ENCODE measurements around the gene CYB561. TPM values are rescaled to one million over a fixed set of nuclear protein-coding genes. Genes with fewer than 3 reads are reported as not detected.

CYB561 gene
- 16.5 and 48.0 TPM in 2 replicates for total RNA-seq (2011; cell fraction: chromatin; rRNA removed; ENCODE audit: low replicate concordance)
- total RNA-seq (2011; cell fraction: nucleolus; rRNA removed) = 47.9 and 50.5 TPM in 2 replicates
- total RNA-seq (2011; cell fraction: nucleoplasm; rRNA removed) = 29.9 and 34.5 TPM in 2 replicates
- total RNA-seq (2014; rRNA removed) (21.0 and 25.8 TPM in 2 replicates), total RNA-seq (2014; rRNA removed; fragmentation: Illumina TruSeq; extraction: Trizol) (11.9 and 12.8 TPM in 2 replicates), total RNA-seq (2015; rRNA removed; fragmentation: Illumina TruSeq; extraction: Trizol) (15.8 and 17.4 TPM in 2 replicates), total RNA-seq (2021) (26.3 and 30.8 TPM in 2 replicates), polyA plus RNA-seq (2011; rRNA removed) (15.0 and 16.5 TPM in 2 replicates), polyA plus RNA-seq (2014; fragmentation: Illumina TruSeq; extraction: Trizol) (21.6 and 25.2 TPM in 2 replicates), polyA plus RNA-seq (2014; fragmentation: Nextera tagmentation; extraction: Ambion mirVana) (1 to 10 TPM; 4.0 to 4.9 TPM), polyA plus RNA-seq (2014; rRNA removed) (27.9 and 31.3 TPM in 2 replicates), polyA minus RNA-seq (2011; rRNA and poly(A)+ RNA removed) (7.6 and 10.9 TPM in 2 replicates), Bru-seq, nascent RNA (percentile 59 among the genes with signal in this experiment), BruChase-seq, experiment 1, labeled RNA remaining after a 2-hour chase (percentile 57 among the genes with signal in this experiment), BruChase-seq, experiment 2, labeled RNA remaining after a 6-hour chase (percentile 61 among the genes with signal in this experiment)
- 16.0 and 38.6 TPM in 2 replicates for polyA plus RNA-seq (2011; cell fraction: cytosol; rRNA removed)
- polyA plus RNA-seq (2011; cell fraction: nucleus; rRNA removed) = 19.6 and 33.1 TPM in 2 replicates
- 26.4 and 40.7 TPM in 2 replicates for polyA plus RNA-seq (2012)
- polyA minus RNA-seq (2011; cell fraction: cytosol; rRNA and poly(A)+ RNA removed) = 16.5 and 26.0 TPM in 2 replicates
- polyA minus RNA-seq (2011; cell fraction: nucleus; rRNA and poly(A)+ RNA removed) = 15.5 and 21.2 TPM in 2 replicates
- long read RNA-seq, experiment 1, transcript CYB561-201 (6 exons, 3,001 nt) = major isoform, 10 of 74 reads
- long read RNA-seq, experiment 1, transcript CYB561-213 (5 exons, 2,344 nt) = minor isoform, 6 of 74 reads
- long read RNA-seq, experiment 1, partial matches to known transcripts = 0 of 74 reads
- long read RNA-seq, experiment 1, other reads (novel, unspliced or antisense) = 52 of 74 reads
- long read RNA-seq, experiment 2, partial matches to known transcripts = 3 of 39 reads
- long read RNA-seq, experiment 2, other reads (novel, unspliced or antisense) = 23 of 39 reads
- long read RNA-seq, experiment 3, partial matches to known transcripts = 0 of 4 reads
- long read RNA-seq, experiment 3, other reads (novel, unspliced or antisense) = 3 of 4 reads

- ATAC-seq (peak; percentile 91), DNase-seq (ENCODE audit: extremely low read depth in 1 of 4, low spot score in 3 of 4) (peak; percentile 84 to 94 (median 92)), FAIRE-seq (no peak)
- Histone ChIP-seq H3K4me1 (replicated peaks in 1 of 2; ENCODE audit: control insufficient read depth in 2 of 2, insufficient read depth in 2 of 2, low read length in 2 of 2) (peaks cover 42 to 60% of the 10 kb centered on the region in 2 experiments), H2AFZ (ENCODE audit: low read depth, low read length) (peak within 1 kb of the TSS; percentile 88), H3K4me3 (peak within 1 kb of the TSS; percentile 42), H3K9me3 (replicated peaks; ENCODE audit: control insufficient read depth, insufficient read depth, low read depth, low read length) (no peaks in the 10 kb centered on the region), H3K9ac (ENCODE audit: insufficient read depth in 1 of 2, low read depth in 2 of 2, low read length in 2 of 2) (peak within 1 kb of the TSS; percentile 94 to 96), H3K9me1 (ENCODE audit: control insufficient read depth, insufficient read depth, low read length) (peaks cover 7% of the 10 kb centered on the region), H3K27ac (ENCODE audit: extremely low read depth, low read depth, low read length) (peak within 1 kb of the TSS; percentile 94), H3K79me2 (ENCODE audit: control insufficient read depth, insufficient read depth, low read length) (peaks cover 15% of the 10 kb centered on the region; the same call in 1 of the 3 replicates), H3K27me3 (ENCODE audit: control insufficient read depth in 2 of 2, insufficient read depth in 2 of 2, low read length in 2 of 2) (no peaks in the 10 kb centered on the region), H3K4me2 (ENCODE audit: insufficient read depth, low read length) (peak within 1 kb of the TSS; percentile 84), H3K36me3 (ENCODE audit: control insufficient read depth, insufficient read depth, low read length) (no peaks in the 10 kb centered on the region), H4K20me1 (replicated peaks; ENCODE audit: control insufficient read depth, insufficient read depth, low read length) (peaks cover 7% of the 10 kb centered on the region; the same call in 1 of the 2 replicates)
- intact Hi-C loops (cut with micrococcal nuclease) (loop anchor here (2.0 kb wide), 2 partner anchors 13 to 33 kb away; no protein-coding TSS in a partner anchor), in situ Hi-C loops (cut with MboI) (loop anchor here (25.0 kb wide), 1 partner anchor 391 kb away; the partner anchor contains the start of genes FTSJ3, PSMC5 and SMARCD2)
- under 1% methylated on average over 62 of the region's 99 CpGs for WGBS (ENCODE audit: insufficient coverage, low coverage, missing lambda C conversion rate)
- POLR2A ChIA-PET = interaction anchor here (0.6 to 1.5 kb wide), 7 partner anchors 9 to 328 kb away, joined by 3 to 8 read pairs (median 4); partner anchors contain the start of genes CCDC47 and DDX42
- no TSS peak for BruUV-seq (replicated peaks)
- CTCF ChIA-PET (ENCODE audit: low intra/inter-chr PET ratio) = interaction anchor here (1.4 to 1.5 kb wide), 2 partner anchors 32 to 33 kb away, joined by 3 to 6 read pairs; no protein-coding TSS in a partner anchor
- TF ChIP-seq RBM25 (IDR thresholded peaks at IDR 0.05; ENCODE audit: low read depth, low read length, severe bottlenecking) = no peak
- no peak for TF ChIP-seq ZNF764 (CRISPR knock-in tag; IDR thresholded peaks at IDR 0.05; ENCODE audit: low read depth)
- TF ChIP-seq E2F1 (CRISPR knock-in tag; IDR thresholded peaks at IDR 0.05) = peak; percentile 56; the same call in 1 of the 2 replicates
- TF ChIP-seq CBFB (CRISPR knock-in tag; IDR thresholded peaks at IDR 0.05) = 0 out of 2 replicates have a peak, but pooled peaks have one; percentile 23
- TF ChIP-seq ZNF124 (CRISPR knock-in tag; IDR thresholded peaks at IDR 0.05) = 0 out of 2 replicates have a peak, but pooled peaks have one; percentile 70
- peak; percentile 85 for TF ChIP-seq MXD1 (CRISPR knock-in tag; IDR thresholded peaks at IDR 0.05; ENCODE audit: borderline replicate concordance, poor library complexity, severe bottlenecking)
- TF ChIP-seq KLF1 (tag; IDR thresholded peaks at IDR 0.05) = peak; percentile 62; the same call in 1 of the 2 replicates
- 0 out of 2 replicates have a peak, but pooled peaks have one; percentile 19 for TF ChIP-seq SOX6 (IDR thresholded peaks at IDR 0.05)
- 0 out of 2 replicates have a peak, but pooled peaks have one; percentile 1 for TF ChIP-seq MED1 (CRISPR knock-in tag; IDR thresholded peaks at IDR 0.05; ENCODE audit: borderline replicate concordance)
- TF ChIP-seq, protein P1, sequence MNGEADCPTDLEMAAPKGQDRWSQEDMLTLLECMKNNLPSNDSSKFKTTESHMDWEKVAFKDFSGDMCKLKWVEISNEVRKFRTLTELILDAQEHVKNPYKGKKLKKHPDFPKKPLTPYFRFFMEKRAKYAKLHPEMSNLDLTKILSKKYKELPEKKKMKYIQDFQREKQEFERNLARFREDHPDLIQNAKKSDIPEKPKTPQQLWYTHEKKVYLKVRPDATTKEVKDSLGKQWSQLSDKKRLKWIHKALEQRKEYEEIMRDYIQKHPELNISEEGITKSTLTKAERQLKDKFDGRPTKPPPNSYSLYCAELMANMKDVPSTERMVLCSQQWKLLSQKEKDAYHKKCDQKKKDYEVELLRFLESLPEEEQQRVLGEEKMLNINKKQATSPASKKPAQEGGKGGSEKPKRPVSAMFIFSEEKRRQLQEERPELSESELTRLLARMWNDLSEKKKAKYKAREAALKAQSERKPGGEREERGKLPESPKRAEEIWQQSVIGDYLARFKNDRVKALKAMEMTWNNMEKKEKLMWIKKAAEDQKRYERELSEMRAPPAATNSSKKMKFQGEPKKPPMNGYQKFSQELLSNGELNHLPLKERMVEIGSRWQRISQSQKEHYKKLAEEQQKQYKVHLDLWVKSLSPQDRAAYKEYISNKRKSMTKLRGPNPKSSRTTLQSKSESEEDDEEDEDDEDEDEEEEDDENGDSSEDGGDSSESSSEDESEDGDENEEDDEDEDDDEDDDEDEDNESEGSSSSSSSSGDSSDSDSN (IDR thresholded peaks at IDR 0.05; ENCODE audit: borderline replicate concordance in 1 of 2, low read depth in 2 of 2, low read length in 2 of 2) = peak; percentile 54 to 87; a peak in 2 of 4 replicates
These were observed at the start of gene CYB561 for GRCh38 chr17:63445954-63446752. CYB561 (minus strand) TSS chr17:63446306; CDS start chr17:63437547, 8,759 bp downstream.
